Neural cell (in vitro differentiated cells): Measurements from ENCODE around the gene BCAS4. TPM values are rescaled to one million over a fixed set of nuclear protein-coding genes. Genes with fewer than 3 reads are reported as not detected.
"Not testable (repeated sequence)": the region's sequence is repeated elsewhere in the genome, so short reads cannot be mapped to it uniquely, and the experiment has no call there.

Source experiments
- H2AFZ ChIP-seq: fragments of 200-600, 300-800 bp; sonication (generic), shearing (Covaris generic); 2 replicates; pipeline ENCODE4 v1.6.0; 2014; ENCODE audit warnings: low read depth, mild to moderate bottlenecking, antibody characterized with exemption, low read length, moderate library complexity
- H3F3A ChIP-seq: fragments of 200-600 bp; shearing (Covaris generic); 2 replicates; pipeline ENCODE4 v1.6.1; 2016; ENCODE audit warnings: mild to moderate bottlenecking, moderate library complexity, mixed read lengths, antibody characterized with exemption, low read length; ENCODE audit not compliant: insufficient read depth, poor library complexity, severe bottlenecking
- H3K27ac ChIP-seq: fragments of 200-600, 300-800 bp; sonication (generic), shearing (Covaris generic); 2 replicates; pipeline ENCODE4 v1.5.1; 2014; ENCODE audit warnings: mild to moderate bottlenecking, low read length, moderate library complexity
- H3K27me3 ChIP-seq: fragments of 300-800, 200-600 bp; sonication (generic), shearing (Covaris generic); 2 replicates; pipeline ENCODE4 v1.6.0; 2014; ENCODE audit warnings: mild to moderate bottlenecking, low read depth, low read length, moderate library complexity; ENCODE audit not compliant: insufficient read depth
- H3K36me3 ChIP-seq: fragments of 300-800, 200-600 bp; sonication (generic), shearing (Covaris generic); 2 replicates; pipeline ENCODE4 v1.5.1; 2014; ENCODE audit warnings: mild to moderate bottlenecking, antibody characterized with exemption, low read length, moderate library complexity; ENCODE audit not compliant: insufficient read depth
- H3K4me2 ChIP-seq: fragments of 300-800, 200-600 bp; sonication (generic), shearing (Covaris generic); 2 replicates; pipeline ENCODE4 v1.6.0; 2014; ENCODE audit warnings: mild to moderate bottlenecking, low read length
- H3K4me3 ChIP-seq: fragments of 300-800, 200-600 bp; sonication (generic), shearing (Covaris generic); 2 replicates; pipeline ENCODE4 v1.5.1; 2014; ENCODE audit warnings: mild to moderate bottlenecking, low read length, moderate library complexity
- H3K79me2 ChIP-seq: fragments of 200-600 bp; shearing (Covaris generic); replicated peaks from 2 replicates; pipeline ENCODE4 v1.6.0; 2014; ENCODE audit warnings: mild to moderate bottlenecking, low read length, moderate library complexity; ENCODE audit not compliant: insufficient read depth
- H3K9ac ChIP-seq: fragments of 300-800, 200-600 bp; sonication (generic), shearing (Covaris generic); 2 replicates; pipeline ENCODE4 v1.6.1; 2016; ENCODE audit warnings: mild to moderate bottlenecking, low read length, mixed read lengths
- H3K9me2 ChIP-seq: fragments of 200-600 bp; shearing (Covaris generic); 2 replicates; pipeline ENCODE4 v1.6.1; 2016; ENCODE audit warnings: mild to moderate bottlenecking, low read length, mixed read lengths; ENCODE audit not compliant: insufficient read depth
- H3K9me3 ChIP-seq: fragments of 200-600, 300-800 bp; sonication (generic), shearing (Covaris generic); 2 replicates; pipeline ENCODE4 v1.6.1; 2016; ENCODE audit warnings: mild to moderate bottlenecking, mixed run types, low read length, moderate library complexity, mixed read lengths
- H4K20me1 ChIP-seq: fragments of 200-600 bp; shearing (Covaris generic); 2 replicates; pipeline ENCODE4 v1.6.1; 2016; ENCODE audit warnings: mild to moderate bottlenecking, mixed run types; ENCODE audit not compliant: insufficient read depth
- EP300 ChIP-seq: fragments of 450-650 bp; conservative IDR thresholded peaks from 2 replicates; pipeline ENCODE4 v1.6.1; 2014; ENCODE audit warnings: antibody characterized with exemption, mild to moderate bottlenecking, moderate library complexity; ENCODE audit not compliant: poor library complexity, severe bottlenecking
- EZH2 ChIP-seq: fragments of 200-600, 300-800 bp; shearing (Covaris generic), sonication (generic); IDR thresholded peaks from 2 replicates; pipeline ENCODE4 v1.6.1; 2014; ENCODE audit warnings: antibody characterized with exemption, low read length, borderline replicate concordance, mild to moderate bottlenecking; ENCODE audit not compliant: insufficient read depth, poor library complexity, severe bottlenecking
- MXI1 ChIP-seq: fragments of 450-650 bp; conservative IDR thresholded peaks from 2 replicates; pipeline ENCODE4 v1.6.1; 2014; ENCODE audit warnings: antibody characterized with exemption, mild to moderate bottlenecking; ENCODE audit not compliant: poor library complexity, severe bottlenecking
- POLR2AphosphoS5 ChIP-seq: IDR thresholded peaks from 2 replicates; pipeline ENCODE4 v1.6.1; 2012
- RAD21 ChIP-seq: fragments of 450-650 bp; conservative IDR thresholded peaks from 2 replicates; pipeline ENCODE4 v1.6.1; 2014; ENCODE audit warnings: antibody characterized with exemption, mild to moderate bottlenecking, moderate library complexity
- SMC3 ChIP-seq: fragments of 450-650 bp; conservative IDR thresholded peaks from 2 replicates; pipeline ENCODE4 v1.6.1; 2014; ENCODE audit warnings: antibody characterized with exemption, mild to moderate bottlenecking, moderate library complexity; ENCODE audit not compliant: poor library complexity
- TAF1 ChIP-seq: IDR thresholded peaks from 2 replicates; pipeline ENCODE4 v1.6.1; 2012; ENCODE audit warnings: low read depth
- polyA plus RNA-seq: library from polyadenylated mRNA; depleted of rRNA; stranded (reverse); fragments of >200 nt; gene quantifications from 2 replicates; pipeline ENCODE4 v1.2.3, GENCODE V29; 2014
- TF ChIP-seq, protein P1 (sequence below): IDR thresholded peaks from 2 replicates; pipeline ENCODE4 v1.6.1; 2012; ENCODE audit warnings: borderline replicate concordance
- TF ChIP-seq, protein P2 (sequence below): fragments of 450-650 bp; IDR thresholded peaks from 2 replicates; pipeline ENCODE4 v1.5.1; 2014; ENCODE audit warnings: antibody characterized with exemption, mild to moderate bottlenecking, moderate library complexity; ENCODE audit not compliant: poor library complexity, severe bottlenecking

Gene BCAS4
- polyA plus RNA-seq, 1 donor from 2014 or later: 24.6 TPM

DNA sequence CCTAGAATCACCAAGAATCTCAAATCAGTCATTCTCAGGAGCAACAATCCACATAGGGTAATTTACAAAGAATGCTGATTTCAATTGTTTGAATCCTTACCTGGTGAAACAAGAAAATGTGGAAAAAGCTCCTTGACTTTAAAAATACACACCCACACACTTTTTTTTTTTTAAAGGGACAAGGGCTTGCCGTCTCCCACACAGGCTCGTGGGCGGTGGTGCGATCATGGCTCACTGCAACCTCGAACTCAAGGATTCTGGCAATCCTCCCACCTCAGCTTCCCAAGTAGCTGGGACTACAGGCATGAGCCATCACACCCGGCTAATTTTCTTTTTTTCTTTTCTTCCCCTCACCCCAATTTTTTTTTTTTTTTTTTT, 32.8 kb upstream of the BCAS4 start:
- H3K27ac ChIP-seq: no peak overlapping the region
- no peak overlapping the region for H2AFZ ChIP-seq
- H3K9me3 ChIP-seq: no peaks in the 10 kb centered on the region
- no peak overlapping the region for H3K4me3 ChIP-seq
- no peaks in the 10 kb centered on the region for H3K79me2 ChIP-seq
- no peaks in the 10 kb centered on the region for H3K36me3 ChIP-seq
- no peak for TF ChIP-seq POLR2AphosphoS5
- TF ChIP-seq, protein P1, sequence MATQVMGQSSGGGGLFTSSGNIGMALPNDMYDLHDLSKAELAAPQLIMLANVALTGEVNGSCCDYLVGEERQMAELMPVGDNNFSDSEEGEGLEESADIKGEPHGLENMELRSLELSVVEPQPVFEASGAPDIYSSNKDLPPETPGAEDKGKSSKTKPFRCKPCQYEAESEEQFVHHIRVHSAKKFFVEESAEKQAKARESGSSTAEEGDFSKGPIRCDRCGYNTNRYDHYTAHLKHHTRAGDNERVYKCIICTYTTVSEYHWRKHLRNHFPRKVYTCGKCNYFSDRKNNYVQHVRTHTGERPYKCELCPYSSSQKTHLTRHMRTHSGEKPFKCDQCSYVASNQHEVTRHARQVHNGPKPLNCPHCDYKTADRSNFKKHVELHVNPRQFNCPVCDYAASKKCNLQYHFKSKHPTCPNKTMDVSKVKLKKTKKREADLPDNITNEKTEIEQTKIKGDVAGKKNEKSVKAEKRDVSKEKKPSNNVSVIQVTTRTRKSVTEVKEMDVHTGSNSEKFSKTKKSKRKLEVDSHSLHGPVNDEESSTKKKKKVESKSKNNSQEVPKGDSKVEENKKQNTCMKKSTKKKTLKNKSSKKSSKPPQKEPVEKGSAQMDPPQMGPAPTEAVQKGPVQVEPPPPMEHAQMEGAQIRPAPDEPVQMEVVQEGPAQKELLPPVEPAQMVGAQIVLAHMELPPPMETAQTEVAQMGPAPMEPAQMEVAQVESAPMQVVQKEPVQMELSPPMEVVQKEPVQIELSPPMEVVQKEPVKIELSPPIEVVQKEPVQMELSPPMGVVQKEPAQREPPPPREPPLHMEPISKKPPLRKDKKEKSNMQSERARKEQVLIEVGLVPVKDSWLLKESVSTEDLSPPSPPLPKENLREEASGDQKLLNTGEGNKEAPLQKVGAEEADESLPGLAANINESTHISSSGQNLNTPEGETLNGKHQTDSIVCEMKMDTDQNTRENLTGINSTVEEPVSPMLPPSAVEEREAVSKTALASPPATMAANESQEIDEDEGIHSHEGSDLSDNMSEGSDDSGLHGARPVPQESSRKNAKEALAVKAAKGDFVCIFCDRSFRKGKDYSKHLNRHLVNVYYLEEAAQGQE: no peak
- no peak for TF ChIP-seq EZH2
- no peak for TF ChIP-seq RAD21
- TF ChIP-seq SMC3: no peak
- no peak for TF ChIP-seq EP300
- TF ChIP-seq TAF1: no peak
- no peaks in the 10 kb centered on the region for H3K9me2 ChIP-seq
- H3K27me3 ChIP-seq: no peaks in the 10 kb centered on the region
- H3K9ac ChIP-seq: no peak overlapping the region
- H4K20me1 ChIP-seq: no peaks in the 10 kb centered on the region
- no peak overlapping the region for H3K4me2 ChIP-seq
- H3F3A ChIP-seq: no peaks in the 10 kb centered on the region

DNA sequence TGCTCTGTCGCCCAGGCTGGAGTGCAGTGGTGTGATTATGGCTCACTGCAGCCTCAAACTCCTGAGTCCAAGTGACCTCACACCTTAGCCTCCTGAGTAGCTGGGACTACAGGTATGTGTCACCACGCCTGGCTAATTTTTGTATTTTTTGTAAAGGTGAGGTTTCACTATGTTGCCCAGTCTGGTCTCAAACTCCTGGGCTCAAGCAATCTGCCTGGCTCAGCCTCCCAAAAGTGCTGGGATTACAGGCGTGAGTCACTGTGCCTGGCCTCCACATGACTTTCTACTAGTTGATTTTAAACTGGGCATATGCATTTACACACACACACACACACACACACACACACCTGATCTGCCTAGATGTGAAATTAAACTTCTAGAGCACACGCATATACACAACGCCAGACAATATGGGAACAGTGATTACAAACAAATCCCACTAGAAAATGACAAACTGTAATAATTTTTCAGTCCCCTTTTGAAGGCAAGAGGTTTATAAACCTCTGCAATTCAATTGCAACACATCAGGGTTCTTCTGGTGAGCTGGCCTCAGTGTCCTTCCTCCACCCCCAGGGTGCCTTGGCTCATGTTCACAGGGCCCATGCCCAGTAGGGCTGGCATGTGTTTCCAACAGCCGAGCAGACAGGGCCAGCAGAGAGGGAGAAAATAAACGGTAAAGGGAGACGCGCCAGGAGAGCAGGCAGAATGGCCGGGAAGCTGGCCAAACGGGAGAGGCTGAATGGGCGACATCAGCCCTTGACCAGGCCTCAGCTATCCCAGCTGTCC, 32.2 kb upstream of the BCAS4 start:
- no peaks in the 10 kb centered on the region for H3K9me3 ChIP-seq
- TF ChIP-seq, protein P1: no peak
- no peak for TF ChIP-seq RAD21
- TF ChIP-seq, protein P2, sequence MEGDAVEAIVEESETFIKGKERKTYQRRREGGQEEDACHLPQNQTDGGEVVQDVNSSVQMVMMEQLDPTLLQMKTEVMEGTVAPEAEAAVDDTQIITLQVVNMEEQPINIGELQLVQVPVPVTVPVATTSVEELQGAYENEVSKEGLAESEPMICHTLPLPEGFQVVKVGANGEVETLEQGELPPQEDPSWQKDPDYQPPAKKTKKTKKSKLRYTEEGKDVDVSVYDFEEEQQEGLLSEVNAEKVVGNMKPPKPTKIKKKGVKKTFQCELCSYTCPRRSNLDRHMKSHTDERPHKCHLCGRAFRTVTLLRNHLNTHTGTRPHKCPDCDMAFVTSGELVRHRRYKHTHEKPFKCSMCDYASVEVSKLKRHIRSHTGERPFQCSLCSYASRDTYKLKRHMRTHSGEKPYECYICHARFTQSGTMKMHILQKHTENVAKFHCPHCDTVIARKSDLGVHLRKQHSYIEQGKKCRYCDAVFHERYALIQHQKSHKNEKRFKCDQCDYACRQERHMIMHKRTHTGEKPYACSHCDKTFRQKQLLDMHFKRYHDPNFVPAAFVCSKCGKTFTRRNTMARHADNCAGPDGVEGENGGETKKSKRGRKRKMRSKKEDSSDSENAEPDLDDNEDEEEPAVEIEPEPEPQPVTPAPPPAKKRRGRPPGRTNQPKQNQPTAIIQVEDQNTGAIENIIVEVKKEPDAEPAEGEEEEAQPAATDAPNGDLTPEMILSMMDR: no peak
- no peak for TF ChIP-seq TAF1
- TF ChIP-seq SMC3: no peak
- TF ChIP-seq MXI1: no peak
- no peak for TF ChIP-seq EP300
- no peak for TF ChIP-seq POLR2AphosphoS5
- no peak for TF ChIP-seq EZH2
- no peak overlapping the region for H3K4me3 ChIP-seq
- no peaks in the 10 kb centered on the region for H4K20me1 ChIP-seq
- no peak overlapping the region for H3K27ac ChIP-seq
- H3K4me2 ChIP-seq: no peak overlapping the region
- H3F3A ChIP-seq: no peaks in the 10 kb centered on the region
- no peak overlapping the region for H3K9ac ChIP-seq
- H3K79me2 ChIP-seq: no peaks in the 10 kb centered on the region
- H3K27me3 ChIP-seq: no peaks in the 10 kb centered on the region
- no peaks in the 10 kb centered on the region for H3K36me3 ChIP-seq
- H2AFZ ChIP-seq: no peak overlapping the region
- H3K9me2 ChIP-seq: no peaks in the 10 kb centered on the region

DNA sequence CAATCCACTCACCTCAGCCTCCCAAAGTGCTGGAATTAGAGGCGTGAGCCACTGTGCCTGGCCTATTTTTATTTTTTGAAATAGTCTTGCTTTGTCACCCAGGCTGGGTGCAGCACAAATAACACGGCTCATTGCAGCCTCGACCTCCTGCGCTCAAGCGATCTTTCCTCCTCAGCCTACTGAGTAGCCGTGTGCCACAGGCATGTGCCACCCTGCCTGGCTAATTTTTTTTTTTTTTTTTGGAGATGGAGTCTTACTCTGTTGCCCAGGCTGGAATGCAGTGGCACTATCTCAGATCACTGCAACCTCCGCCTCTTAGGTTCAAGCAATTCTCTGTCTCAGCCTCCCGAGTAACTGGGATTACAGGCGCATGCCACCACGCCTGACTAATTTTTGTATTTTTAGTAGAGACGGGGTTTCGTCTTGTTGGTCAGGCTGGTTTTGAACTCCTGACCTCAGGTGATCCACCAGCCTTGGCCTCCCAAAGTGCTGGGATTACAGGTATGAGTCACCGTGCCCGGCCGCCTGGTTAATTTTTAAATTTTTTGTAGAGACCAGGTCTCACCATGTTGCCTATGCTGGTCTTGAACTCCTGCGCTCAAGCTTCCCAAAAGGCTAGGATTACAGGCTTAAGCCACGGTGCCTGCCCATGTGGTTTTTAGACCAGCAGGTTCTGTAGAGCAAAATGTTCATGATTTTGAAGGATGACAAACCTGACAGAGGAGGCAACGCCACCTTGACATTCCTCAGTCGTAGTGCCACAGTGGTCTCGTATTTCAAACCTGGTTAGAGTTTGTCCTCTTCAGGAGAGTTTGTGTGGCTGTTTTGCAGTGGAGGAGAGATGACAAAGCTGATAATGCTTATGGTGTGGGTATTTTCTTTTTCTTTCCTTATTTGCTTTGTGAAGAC, 31.1 kb upstream of the BCAS4 start:
- not testable (repeated sequence) for H3K4me3 ChIP-seq, H4K20me1 ChIP-seq, H3K4me2 ChIP-seq, H3K36me3 ChIP-seq, H3K79me2 ChIP-seq, H3K9me3 ChIP-seq, H2AFZ ChIP-seq, H3K27me3 ChIP-seq, H3F3A ChIP-seq, H3K27ac ChIP-seq, H3K9me2 ChIP-seq, H3K9ac ChIP-seq
